Mesendoderm (in vitro differentiated cells): ENCODE results near the gene TSPAN11.
A peak's percentile ranks its signal among the peaks of the same experiment; 100 is the strongest.
"Not testable (repeated sequence)": the region's sequence is repeated elsewhere in the genome, so short reads cannot be mapped to it uniquely, and the experiment has no call there.

ENCODE experiments used
- DNase-seq: peaks from one replicate; pipeline ENCODE4 v3.0.0; 2013
- H2AK5ac ChIP-seq: 2 replicates; pipeline ENCODE4 v1.6.1; 2013; ENCODE audit warnings: low read length, inconsistent platforms
- H2BK120ac ChIP-seq: 2 replicates; pipeline ENCODE4 v1.6.1; 2013; ENCODE audit warnings: low read depth, mild to moderate bottlenecking, low read length, moderate library complexity, mixed read lengths
- H2BK15ac ChIP-seq: replicated peaks from 2 replicates; pipeline ENCODE4 v1.6.1; 2013; ENCODE audit warnings: low read depth, mild to moderate bottlenecking, moderate library complexity
- H2BK5ac ChIP-seq: 2 replicates; pipeline ENCODE4 v1.6.1; 2013; ENCODE audit warnings: low read length, inconsistent platforms
- H3K18ac ChIP-seq: 2 replicates; pipeline ENCODE4 v1.6.1; 2013; ENCODE audit warnings: mild to moderate bottlenecking, low read length, mixed read lengths
- H3K23ac ChIP-seq: one replicate; pipeline ENCODE4 v1.6.1; 2013; ENCODE audit warnings: low read length
- H3K27ac ChIP-seq: 2 replicates; pipeline ENCODE4 v1.5.1; 2013; ENCODE audit warnings: low read depth, mild to moderate bottlenecking, inconsistent platforms, low read length, moderate library complexity
- H3K27me3 ChIP-seq: 2 replicates; pipeline ENCODE4 v1.6.1; 2013; ENCODE audit warnings: low read length, control low read depth, mild to moderate bottlenecking, inconsistent platforms; ENCODE audit not compliant: insufficient read depth, poor library complexity
- H3K36me3 ChIP-seq: 2 replicates; pipeline ENCODE4 v1.6.1; 2013; ENCODE audit warnings: low read length, inconsistent platforms; ENCODE audit not compliant: control insufficient read depth, insufficient read depth
- H3K4ac ChIP-seq: one replicate; pipeline ENCODE4 v1.6.1; 2013; ENCODE audit warnings: low read depth, mild to moderate bottlenecking, low read length, moderate library complexity
- H3K4me1 ChIP-seq: 2 replicates; pipeline ENCODE4 v1.6.1; 2013; ENCODE audit warnings: low read depth, low read length, inconsistent platforms; ENCODE audit not compliant: control insufficient read depth
- H3K4me2 ChIP-seq: 2 replicates; pipeline ENCODE4 v1.6.1; 2013; ENCODE audit warnings: low read length
- H3K4me3 ChIP-seq: 2 replicates; pipeline ENCODE4 v1.5.1; 2013; ENCODE audit warnings: mild to moderate bottlenecking, low read length
- H3K56ac ChIP-seq: one replicate; pipeline ENCODE4 v1.6.1; 2013; ENCODE audit warnings: low read length
- H3K79me1 ChIP-seq: 2 replicates; pipeline ENCODE4 v1.6.1; 2013; ENCODE audit warnings: low read length, inconsistent platforms
- H3K79me2 ChIP-seq: 2 replicates; pipeline ENCODE4 v1.6.1; 2013; ENCODE audit warnings: mild to moderate bottlenecking, low read length; ENCODE audit not compliant: control insufficient read depth, insufficient read depth
- H3K9ac ChIP-seq: 2 replicates; pipeline ENCODE4 v1.6.1; 2013; ENCODE audit warnings: low read length, inconsistent platforms
- H4K5ac ChIP-seq: one replicate; pipeline ENCODE4 v1.6.1; 2013; ENCODE audit warnings: low read length
- H4K8ac ChIP-seq: one replicate; pipeline ENCODE4 v1.6.1; 2013; ENCODE audit warnings: low read depth, mild to moderate bottlenecking, control low read depth, low read length, moderate library complexity
- WGBS: extraction: QIAGEN DNeasy Blood & Tissue Kit; methylation state at CpG from one replicate; pipeline ENCODE4 v1.1.7; 2013; ENCODE audit warnings: low lambda C conversion rate, missing lambda C conversion rate; ENCODE audit not compliant: insufficient coverage; ENCODE audit errors: extremely low coverage; 5-methylcytosine and 5-hydroxymethylcytosine counted together

Gene TSPAN11

DNA sequence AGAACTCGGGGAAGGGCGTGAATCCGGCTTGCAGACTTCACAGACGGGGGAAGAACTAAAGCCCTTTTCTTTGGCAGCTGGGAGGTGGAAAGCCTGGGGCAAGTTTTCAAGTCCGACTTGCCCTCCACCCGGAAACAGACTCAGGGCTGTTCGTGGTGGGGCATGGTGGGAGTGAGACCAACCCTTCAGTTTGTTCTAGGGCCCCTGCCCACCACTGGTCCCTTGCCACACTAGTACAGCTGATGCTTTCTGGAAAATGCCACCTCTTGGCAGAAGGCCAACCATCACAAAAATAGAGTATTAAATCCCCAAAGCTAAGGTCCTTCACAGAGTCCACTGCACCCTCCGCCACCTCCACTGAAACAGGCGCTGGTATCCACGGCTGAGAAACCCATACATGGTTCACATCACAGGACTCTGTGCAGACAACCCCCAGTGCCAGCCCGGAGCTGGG, 96.8 kb downstream of the TSPAN11 start:
- no peak overlapping the region for H2BK15ac ChIP-seq
- no CpG with 5 or more reads among the region's 11 CpGs for WGBS
- no peak overlapping the region for H4K5ac ChIP-seq
- no peak overlapping the region for H3K4ac ChIP-seq
- no peak overlapping the region for H3K4me3 ChIP-seq
- no peaks in the 10 kb centered on the region for H3K27me3 ChIP-seq
- no peak overlapping the region for H2BK120ac ChIP-seq
- no peak for DNase-seq
- no peak overlapping the region for H4K8ac ChIP-seq
- no peak overlapping the region for H3K27ac ChIP-seq
- no peak overlapping the region for H2BK5ac ChIP-seq
- no peak overlapping the region for H3K18ac ChIP-seq
- H3K79me2 ChIP-seq = no peaks in the 10 kb centered on the region
- H3K79me1 ChIP-seq = no peaks in the 10 kb centered on the region
- H3K4me2 ChIP-seq = no peak overlapping the region
- no peak overlapping the region for H3K9ac ChIP-seq
- peaks cover 3% of the 10 kb centered on the region for H3K4me1 ChIP-seq
- no peak overlapping the region for H2AK5ac ChIP-seq
- no peak overlapping the region for H3K56ac ChIP-seq
- H3K36me3 ChIP-seq = no peaks in the 10 kb centered on the region
- H3K23ac ChIP-seq = no peak overlapping the region

- peaks cover 3% of the 10 kb centered on the region for H3K4me1 ChIP-seq
- H3K27ac ChIP-seq = peak overlapping the region; percentile 40
- H3K4me3 ChIP-seq = no peak overlapping the region
- whole genome bisulfite sequencing = no CpG with 5 or more reads among the region's 7 CpGs
- no peak overlapping the region for H3K18ac ChIP-seq
- peak overlapping the region; percentile 94 for H2AK5ac ChIP-seq
- no peak overlapping the region for H2BK120ac ChIP-seq
- H3K27me3 ChIP-seq = no peaks in the 10 kb centered on the region
- no peaks in the 10 kb centered on the region for H3K36me3 ChIP-seq
- H3K79me1 ChIP-seq = no peaks in the 10 kb centered on the region
- no peak overlapping the region for H3K23ac ChIP-seq
- H3K79me2 ChIP-seq = no peaks in the 10 kb centered on the region
- H3K9ac ChIP-seq = no peak overlapping the region
- no peak overlapping the region for H3K4me2 ChIP-seq
- no peak overlapping the region for H2BK15ac ChIP-seq
- no peak overlapping the region for H4K5ac ChIP-seq
- H3K56ac ChIP-seq = peak overlapping the region; percentile 63
- no peak overlapping the region for H3K4ac ChIP-seq
- no peak for DNase-seq
- H2BK5ac ChIP-seq = peak overlapping the region; percentile 87
- H4K8ac ChIP-seq = no peak overlapping the region
Measured at GRCh38 chr12:31026202-31026601, 99.7 kb downstream of the TSPAN11 start.

DNA sequence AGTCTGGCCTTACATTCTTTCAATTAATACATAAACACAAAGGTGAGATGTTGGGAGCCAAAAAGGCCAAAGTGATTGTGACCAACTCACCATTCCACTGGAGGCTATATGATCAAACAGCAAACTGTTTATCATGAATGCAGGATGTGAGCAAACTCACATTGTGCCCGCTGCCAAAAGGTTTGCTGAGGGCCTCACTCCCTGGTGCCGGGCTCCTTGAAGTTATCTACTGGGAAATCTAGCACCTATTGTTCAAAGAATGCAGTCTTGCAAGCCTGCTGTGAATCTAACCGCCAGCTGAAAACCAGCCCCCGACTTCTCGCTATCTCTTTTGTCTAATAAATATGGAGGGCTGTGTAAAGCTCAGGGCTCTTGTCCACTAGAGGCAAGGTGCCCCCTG, 100.5 kb downstream of the TSPAN11 start:
- not testable (repeated sequence) for H3K27ac ChIP-seq, H3K18ac ChIP-seq, H3K79me1 ChIP-seq, H3K4me1 ChIP-seq, H3K56ac ChIP-seq, H2BK5ac ChIP-seq, H2AK5ac ChIP-seq, H3K9ac ChIP-seq, H3K23ac ChIP-seq, H3K4me2 ChIP-seq, H3K4ac ChIP-seq, H4K5ac ChIP-seq, H3K27me3 ChIP-seq, H3K4me3 ChIP-seq, H2BK15ac ChIP-seq, H3K36me3 ChIP-seq, H3K79me2 ChIP-seq, H2BK120ac ChIP-seq, H4K8ac ChIP-seq
- peak; percentile 89 for DNase-seq
- WGBS = no CpG with 5 or more reads among the region's 5 CpGs

- WGBS = no CpG with 5 or more reads among the region's 11 CpGs
- no peak overlapping the region for H2BK5ac ChIP-seq
- no peak overlapping the region for H3K23ac ChIP-seq
- no peak overlapping the region for H2BK15ac ChIP-seq
- no peak for DNase-seq
- H3K4me2 ChIP-seq = no peak overlapping the region
- H3K18ac ChIP-seq = no peak overlapping the region
- no peaks in the 10 kb centered on the region for H3K79me2 ChIP-seq
- no peak overlapping the region for H2BK120ac ChIP-seq
- H3K79me1 ChIP-seq = no peaks in the 10 kb centered on the region
- no peaks in the 10 kb centered on the region for H3K36me3 ChIP-seq
- no peak overlapping the region for H4K5ac ChIP-seq
- no peak overlapping the region for H3K9ac ChIP-seq
- H3K4me3 ChIP-seq = no peak overlapping the region
- H2AK5ac ChIP-seq = no peak overlapping the region
- no peak overlapping the region for H4K8ac ChIP-seq
- H3K27ac ChIP-seq = no peak overlapping the region
- no peak overlapping the region for H3K4ac ChIP-seq
- H3K4me1 ChIP-seq = peaks cover 3% of the 10 kb centered on the region
- no peaks in the 10 kb centered on the region for H3K27me3 ChIP-seq
- H3K56ac ChIP-seq = peak overlapping the region; percentile 31
Measured at GRCh38 chr12:31029468-31029867, 102.9 kb downstream of the TSPAN11 start.

DNA sequence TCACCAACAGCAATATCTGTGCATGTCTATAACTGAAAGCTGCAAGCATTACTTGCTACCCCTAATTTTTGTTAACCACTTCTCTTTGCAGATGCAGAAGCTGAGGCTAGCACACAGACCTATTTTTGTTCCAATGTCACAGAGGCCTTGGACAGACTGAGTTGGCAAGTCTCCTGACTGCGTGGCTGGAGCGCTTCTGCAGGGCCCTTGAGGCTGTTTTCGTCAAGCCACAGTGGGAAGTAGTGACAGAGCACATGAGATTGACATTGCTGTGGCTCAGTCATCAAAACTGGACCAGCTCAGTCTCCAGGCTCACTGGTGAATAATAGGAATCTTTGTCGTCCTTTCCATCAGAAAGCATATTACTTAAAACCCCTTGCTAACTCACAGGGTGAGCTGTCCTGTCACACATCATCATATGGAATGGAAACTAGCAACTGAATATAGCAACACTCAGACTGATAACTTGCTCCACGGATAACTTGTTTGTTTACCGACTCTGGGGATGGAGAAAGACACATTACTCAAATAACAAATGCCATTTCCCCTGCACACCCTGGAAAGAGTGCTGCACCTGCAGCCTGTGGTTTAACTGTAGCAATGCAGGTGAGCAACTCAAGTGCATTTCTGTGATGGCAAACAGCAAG, 103.5 kb downstream of the TSPAN11 start:
- H3K4ac ChIP-seq = no peak overlapping the region
- no CpG with 5 or more reads among the region's 6 CpGs for WGBS
- no peaks in the 10 kb centered on the region for H3K27me3 ChIP-seq
- H4K8ac ChIP-seq = no peak overlapping the region
- no peak overlapping the region for H2BK120ac ChIP-seq
- no peak overlapping the region for H2BK15ac ChIP-seq
- no peak overlapping the region for H3K18ac ChIP-seq
- no peak overlapping the region for H3K56ac ChIP-seq
- H2BK5ac ChIP-seq = no peak overlapping the region
- H3K23ac ChIP-seq = no peak overlapping the region
- DNase-seq = no peak
- H3K27ac ChIP-seq = no peak overlapping the region
- H3K4me1 ChIP-seq = peaks cover 3% of the 10 kb centered on the region
- no peaks in the 10 kb centered on the region for H3K79me1 ChIP-seq
- no peak overlapping the region for H3K9ac ChIP-seq
- H3K79me2 ChIP-seq = no peaks in the 10 kb centered on the region
- H3K4me2 ChIP-seq = no peak overlapping the region
- H4K5ac ChIP-seq = no peak overlapping the region
- no peak overlapping the region for H2AK5ac ChIP-seq
- no peaks in the 10 kb centered on the region for H3K36me3 ChIP-seq
- no peak overlapping the region for H3K4me3 ChIP-seq

DNA sequence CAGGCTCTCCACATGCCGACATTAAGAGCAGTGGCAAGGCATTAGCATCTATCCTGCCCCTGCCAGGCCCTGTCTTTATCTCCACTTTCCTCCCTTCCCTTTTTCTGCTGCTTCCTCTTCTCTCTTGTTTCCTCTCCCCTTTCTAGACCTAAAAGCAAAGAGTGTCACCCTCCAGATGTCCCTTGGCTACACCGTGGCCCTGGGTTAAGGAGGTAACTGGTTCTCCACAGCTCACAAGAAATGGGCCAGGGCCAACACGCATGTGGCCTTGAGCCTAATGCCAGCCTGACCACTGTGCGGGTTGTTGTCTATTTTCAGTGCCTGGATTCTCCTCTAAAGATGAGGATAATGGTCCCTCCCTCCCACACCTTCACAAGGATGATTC, 105.4 kb downstream of the TSPAN11 start:
- Histone ChIP-seq H3K36me3 (no peaks in the 10 kb centered on the region), H3K4me1 (no peaks in the 10 kb centered on the region), H3K4me2 (no peak overlapping the region), H3K4ac (no peak overlapping the region), H3K18ac (no peak overlapping the region), H4K5ac (no peak overlapping the region), H3K79me2 (no peaks in the 10 kb centered on the region), H3K27ac (no peak overlapping the region), H2BK120ac (no peak overlapping the region), H4K8ac (no peak overlapping the region), H3K9ac (no peak overlapping the region), H3K56ac (no peak overlapping the region), H3K23ac (no peak overlapping the region), H3K27me3 (no peaks in the 10 kb centered on the region), H3K4me3 (no peak overlapping the region), H2AK5ac (no peak overlapping the region), H2BK15ac (no peak overlapping the region), H2BK5ac (no peak overlapping the region), H3K79me1 (no peaks in the 10 kb centered on the region)
- WGBS = no CpG with 5 or more reads among the region's 4 CpGs
- no peak for DNase-seq
